Fibroblast of lung (primary cell): ENCODE results near the gene TTLL11.

Experiments
- EZH2 ChIP-seq: IDR thresholded peaks from 2 replicates; pipeline ENCODE4 v1.5.1; 2012; ENCODE audit warnings: low read length, control low read depth, mild to moderate bottlenecking; ENCODE audit errors: missing control alignments
- TF ChIP-seq, protein P1 (sequence below), 2 donors: IDR thresholded peaks in 1 of 2; conservative IDR thresholded peaks in 1 of 2; 1 replicate in 1 of 2; 2 replicates in 1 of 2; pipeline ENCODE4 v1.5.1; 2011 to 2012; ENCODE audit warnings: low read length in 2 of 2, control low read depth in 1 of 2, inconsistent platforms in 1 of 2, low read depth in 1 of 2, mild to moderate bottlenecking in 1 of 2

DNA sequence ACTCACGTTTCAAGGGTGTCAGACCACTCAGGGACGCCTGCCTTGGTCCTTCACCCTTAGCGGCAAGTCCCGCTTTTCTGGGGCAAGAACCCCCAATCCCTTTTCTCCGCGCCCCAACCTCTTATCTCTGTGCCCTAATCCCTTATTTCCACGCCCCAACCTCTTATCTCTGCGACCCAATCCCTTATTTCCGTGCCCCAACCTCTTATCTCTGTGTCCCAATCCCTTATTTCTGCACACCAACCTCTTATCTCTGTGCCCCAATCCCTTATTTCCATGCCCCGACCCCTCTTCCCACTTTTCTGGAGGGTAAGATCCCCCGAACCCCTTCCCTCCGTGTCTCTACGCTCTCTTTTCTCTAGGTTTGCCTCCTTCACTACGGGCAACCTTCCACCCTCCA, 302.3 kb downstream of the TTLL11 start:
- TF ChIP-seq EZH2: no peak
- TF ChIP-seq, protein P1, sequence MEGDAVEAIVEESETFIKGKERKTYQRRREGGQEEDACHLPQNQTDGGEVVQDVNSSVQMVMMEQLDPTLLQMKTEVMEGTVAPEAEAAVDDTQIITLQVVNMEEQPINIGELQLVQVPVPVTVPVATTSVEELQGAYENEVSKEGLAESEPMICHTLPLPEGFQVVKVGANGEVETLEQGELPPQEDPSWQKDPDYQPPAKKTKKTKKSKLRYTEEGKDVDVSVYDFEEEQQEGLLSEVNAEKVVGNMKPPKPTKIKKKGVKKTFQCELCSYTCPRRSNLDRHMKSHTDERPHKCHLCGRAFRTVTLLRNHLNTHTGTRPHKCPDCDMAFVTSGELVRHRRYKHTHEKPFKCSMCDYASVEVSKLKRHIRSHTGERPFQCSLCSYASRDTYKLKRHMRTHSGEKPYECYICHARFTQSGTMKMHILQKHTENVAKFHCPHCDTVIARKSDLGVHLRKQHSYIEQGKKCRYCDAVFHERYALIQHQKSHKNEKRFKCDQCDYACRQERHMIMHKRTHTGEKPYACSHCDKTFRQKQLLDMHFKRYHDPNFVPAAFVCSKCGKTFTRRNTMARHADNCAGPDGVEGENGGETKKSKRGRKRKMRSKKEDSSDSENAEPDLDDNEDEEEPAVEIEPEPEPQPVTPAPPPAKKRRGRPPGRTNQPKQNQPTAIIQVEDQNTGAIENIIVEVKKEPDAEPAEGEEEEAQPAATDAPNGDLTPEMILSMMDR (conservative IDR thresholded peaks at IDR 0.05 in 1 of 2, IDR thresholded peaks at IDR 0.05 in 1 of 2; ENCODE audit: low read depth in 1 of 2, low read length in 2 of 2): no peak
